Type B pancreatic cell (in vitro differentiated cells): ENCODE measurements around the gene IL16. TPM values are rescaled to one million over a fixed set of nuclear protein-coding genes. Genes with fewer than 3 reads are reported as not detected.
"Not testable (repeated sequence)": the region's sequence is repeated elsewhere in the genome, so short reads cannot be mapped to it uniquely, and the experiment has no call there.

Experiments
- DNase-seq: peaks from one replicate; pipeline ENCODE4 v3.0.0; 2021; ENCODE audit warnings: mixed read lengths; ENCODE audit not compliant: unreplicated experiment; ENCODE audit errors: extremely low spot score
- H3K27ac Mint-ChIP-seq: 2 replicates; pipeline ENCODE4 v1.8.0; 2021; ENCODE audit warnings: mild to moderate bottlenecking, mixed read lengths
- H3K27me3 Mint-ChIP-seq: 2 replicates; pipeline ENCODE4 v1.8.0; 2021; ENCODE audit warnings: mixed read lengths
- H3K36me3 Mint-ChIP-seq: 2 replicates; pipeline ENCODE4 v1.8.0; 2021; ENCODE audit warnings: mixed read lengths
- H3K4me1 Mint-ChIP-seq: one replicate; pipeline ENCODE4 v1.8.0; 2021; ENCODE audit warnings: mixed read lengths; ENCODE audit not compliant: unreplicated experiment
- H3K4me3 Mint-ChIP-seq: 2 replicates; pipeline ENCODE4 v1.8.0; 2021; ENCODE audit warnings: mild to moderate bottlenecking, mixed read lengths
- H3K9me3 Mint-ChIP-seq: 2 replicates; pipeline ENCODE4 v1.8.0; 2021; ENCODE audit warnings: mixed read lengths
- total RNA-seq: library from RNA; stranded (reverse); gene quantifications from 2 replicates; pipeline ENCODE4 v1.2.1, GENCODE V29; 2021; ENCODE audit warnings: low replicate concordance
- TF ChIP-seq, protein P1 (sequence below): fragments of 200-600 bp; sonication (generic); conservative IDR thresholded peaks from 2 replicates; pipeline ENCODE4 v1.5.0; 2021; ENCODE audit warnings: antibody characterized with exemption, mild to moderate bottlenecking

Gene IL16
- total RNA-seq, 1 donor from 2014 or later: 0.14 TPM

DNA sequence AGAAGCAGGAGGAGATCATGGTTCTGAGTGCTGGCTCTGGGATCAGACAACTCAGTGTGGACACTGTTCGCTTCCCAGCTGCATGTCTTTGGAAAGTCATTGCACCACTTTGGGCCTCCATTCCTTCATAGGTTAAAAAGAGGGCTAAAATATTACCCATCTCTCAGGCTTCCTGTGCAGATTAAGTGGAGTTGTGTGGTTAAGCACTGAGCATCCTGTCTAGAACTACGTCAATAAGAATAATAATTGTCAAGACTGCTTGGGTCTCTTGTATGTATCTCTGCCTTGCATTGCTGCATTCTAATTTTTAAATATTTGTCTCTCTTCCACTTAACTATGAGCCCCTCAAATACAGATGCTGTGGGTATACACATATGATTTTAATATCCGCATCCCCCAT is 40.4 kb upstream of the IL16 start:
- Mint-ChIP-seq H3K4me3 (no peak overlapping the region), H3K9me3 (no peaks in the 10 kb centered on the region), H3K27me3 (peaks cover 20% of the 10 kb centered on the region), H3K27ac (no peak overlapping the region), H3K36me3 (no peaks in the 10 kb centered on the region), H3K4me1 (peaks cover 11% of the 10 kb centered on the region)
- TF ChIP-seq, protein P1, sequence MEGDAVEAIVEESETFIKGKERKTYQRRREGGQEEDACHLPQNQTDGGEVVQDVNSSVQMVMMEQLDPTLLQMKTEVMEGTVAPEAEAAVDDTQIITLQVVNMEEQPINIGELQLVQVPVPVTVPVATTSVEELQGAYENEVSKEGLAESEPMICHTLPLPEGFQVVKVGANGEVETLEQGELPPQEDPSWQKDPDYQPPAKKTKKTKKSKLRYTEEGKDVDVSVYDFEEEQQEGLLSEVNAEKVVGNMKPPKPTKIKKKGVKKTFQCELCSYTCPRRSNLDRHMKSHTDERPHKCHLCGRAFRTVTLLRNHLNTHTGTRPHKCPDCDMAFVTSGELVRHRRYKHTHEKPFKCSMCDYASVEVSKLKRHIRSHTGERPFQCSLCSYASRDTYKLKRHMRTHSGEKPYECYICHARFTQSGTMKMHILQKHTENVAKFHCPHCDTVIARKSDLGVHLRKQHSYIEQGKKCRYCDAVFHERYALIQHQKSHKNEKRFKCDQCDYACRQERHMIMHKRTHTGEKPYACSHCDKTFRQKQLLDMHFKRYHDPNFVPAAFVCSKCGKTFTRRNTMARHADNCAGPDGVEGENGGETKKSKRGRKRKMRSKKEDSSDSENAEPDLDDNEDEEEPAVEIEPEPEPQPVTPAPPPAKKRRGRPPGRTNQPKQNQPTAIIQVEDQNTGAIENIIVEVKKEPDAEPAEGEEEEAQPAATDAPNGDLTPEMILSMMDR: no peak
- DNase-seq: no peak

DNA sequence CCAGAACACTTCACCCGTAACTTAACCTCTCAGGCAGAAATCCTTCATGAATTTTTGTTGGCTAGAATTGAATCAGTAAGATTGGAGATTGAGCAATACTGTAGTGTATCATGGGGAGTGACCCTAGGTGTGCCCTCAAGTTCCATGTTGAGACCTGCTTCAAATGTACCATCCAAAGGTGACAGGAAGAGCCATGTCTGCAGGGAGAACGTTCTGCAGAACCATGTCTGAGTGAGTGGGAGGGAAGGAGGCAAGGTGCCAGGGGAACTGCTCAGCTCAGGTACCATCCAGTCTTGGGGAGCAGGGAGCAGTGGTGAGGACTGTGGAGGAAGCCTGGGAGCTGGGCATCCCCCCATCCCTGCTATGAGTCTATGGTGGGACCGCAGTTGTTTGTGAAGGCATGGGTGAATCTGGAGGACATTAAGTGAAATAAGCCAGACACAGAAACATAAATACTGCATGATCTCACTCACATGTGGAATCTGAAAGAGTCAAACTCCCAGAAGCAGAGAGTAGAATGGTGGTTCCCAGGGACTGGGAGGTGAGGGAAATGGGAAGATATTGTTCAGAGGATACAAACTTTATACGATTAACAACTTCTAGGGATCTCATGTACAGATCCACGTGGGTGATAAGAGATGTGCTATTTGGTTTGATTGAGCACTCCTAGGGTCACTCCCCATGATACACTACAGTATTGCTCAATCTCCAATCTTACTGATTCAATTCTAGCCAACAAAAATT is 39.3 kb upstream of the IL16 start:
- TF ChIP-seq, protein P1: no peak
- Mint-ChIP-seq H3K4me1 (peaks cover 11% of the 10 kb centered on the region), H3K4me3 (no peak overlapping the region), H3K27ac (no peak overlapping the region), H3K27me3 (peaks cover 23% of the 10 kb centered on the region), H3K36me3 (no peaks in the 10 kb centered on the region), H3K9me3 (no peaks in the 10 kb centered on the region)
- no peak for DNase-seq

DNA sequence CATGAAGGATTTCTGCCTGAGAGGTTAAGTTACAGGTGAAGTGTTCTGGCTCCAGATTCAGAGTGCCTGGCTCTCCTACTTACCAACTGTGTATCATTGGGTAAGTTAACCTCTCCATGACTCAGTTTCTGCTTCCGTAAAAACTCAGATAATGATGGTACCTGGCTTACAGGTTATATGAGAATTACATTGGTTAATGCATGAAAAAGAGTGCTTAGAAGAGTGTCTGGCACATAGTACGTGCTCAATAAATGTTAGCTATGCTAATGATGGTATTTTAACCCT is 38.8 kb upstream of the IL16 start:
- Mint-ChIP-seq H3K4me1 (peaks cover 11% of the 10 kb centered on the region), H3K27me3 (peaks cover 25% of the 10 kb centered on the region), H3K27ac (no peak overlapping the region), H3K36me3 (no peaks in the 10 kb centered on the region), H3K4me3 (no peak overlapping the region), H3K9me3 (no peaks in the 10 kb centered on the region)
- no peak for DNase-seq
- TF ChIP-seq, protein P1: no peak

DNA sequence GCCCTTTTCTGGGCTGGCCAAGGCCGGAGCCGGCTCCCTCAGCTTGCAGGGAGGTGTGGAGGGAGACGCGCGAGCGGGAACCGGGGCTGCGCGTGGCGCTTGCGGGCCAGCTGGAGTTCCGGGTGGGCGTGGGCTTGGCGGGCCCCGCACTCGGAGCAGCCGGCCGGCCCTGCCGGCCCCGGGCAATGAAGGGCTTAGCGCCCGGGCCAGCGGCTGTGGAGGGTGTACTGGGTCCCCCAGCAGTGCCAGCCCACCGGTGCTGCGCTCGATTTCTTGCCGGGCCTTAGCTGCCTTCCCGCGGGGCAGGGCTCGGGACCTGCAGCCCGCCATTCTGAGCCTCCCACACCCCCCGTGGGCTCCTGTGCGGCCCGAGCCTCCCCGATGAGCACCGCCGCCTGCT is 38.1 kb upstream of the IL16 start:
- H3K4me1 Mint-ChIP-seq, H3K36me3 Mint-ChIP-seq, H3K27ac Mint-ChIP-seq, DNase-seq, H3K4me3 Mint-ChIP-seq, H3K9me3 Mint-ChIP-seq: not testable (repeated sequence)
- peaks cover 23% of the 10 kb centered on the region for H3K27me3 Mint-ChIP-seq

DNA sequence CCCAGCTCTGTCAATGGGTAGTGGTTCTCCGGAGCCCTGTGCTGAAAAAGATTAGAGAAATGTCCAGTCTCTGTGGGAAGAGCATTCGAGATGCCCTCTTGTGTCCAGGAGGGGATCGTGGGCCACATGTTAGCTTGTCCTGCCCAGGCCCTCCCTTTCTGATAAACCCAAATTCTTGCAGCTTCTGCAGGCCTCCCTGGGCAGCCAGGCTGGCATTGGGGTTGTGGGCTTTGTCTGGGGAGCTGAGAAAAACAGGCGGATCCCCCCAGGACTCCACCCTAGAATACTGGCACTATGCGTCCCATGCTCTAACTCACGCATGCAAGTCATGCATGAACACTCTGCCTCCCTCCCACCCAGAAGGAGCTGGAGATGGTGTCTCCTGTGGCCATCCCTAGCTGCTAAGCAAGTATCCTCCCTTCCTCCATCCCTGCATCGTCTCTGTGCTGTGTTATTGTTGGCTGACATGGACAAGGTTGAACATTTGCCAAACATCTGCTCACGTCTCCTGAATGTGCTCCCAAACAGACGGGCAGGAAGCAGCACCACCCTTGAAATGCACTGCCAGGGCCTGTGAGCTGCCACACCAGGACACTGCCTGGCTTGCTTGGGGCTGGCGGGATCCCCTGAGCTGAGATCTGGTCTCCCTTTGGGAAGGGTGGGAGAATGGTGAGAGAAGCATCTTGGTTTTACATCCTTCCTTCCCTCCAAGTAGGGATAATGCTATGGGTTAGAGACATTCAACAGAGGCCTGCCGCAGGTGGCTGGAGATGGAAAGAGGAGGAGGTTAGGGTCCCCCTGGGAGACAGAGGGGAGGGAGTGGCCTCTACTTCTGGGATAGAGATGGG is 36.1 kb upstream of the IL16 start:
- Mint-ChIP-seq H3K27me3 (peaks cover 26% of the 10 kb centered on the region), H3K27ac (no peak overlapping the region), H3K4me3 (no peak overlapping the region), H3K9me3 (no peaks in the 10 kb centered on the region), H3K36me3 (no peaks in the 10 kb centered on the region), H3K4me1 (peaks cover 7% of the 10 kb centered on the region)
- no peak for DNase-seq
- TF ChIP-seq, protein P1: no peak

DNA sequence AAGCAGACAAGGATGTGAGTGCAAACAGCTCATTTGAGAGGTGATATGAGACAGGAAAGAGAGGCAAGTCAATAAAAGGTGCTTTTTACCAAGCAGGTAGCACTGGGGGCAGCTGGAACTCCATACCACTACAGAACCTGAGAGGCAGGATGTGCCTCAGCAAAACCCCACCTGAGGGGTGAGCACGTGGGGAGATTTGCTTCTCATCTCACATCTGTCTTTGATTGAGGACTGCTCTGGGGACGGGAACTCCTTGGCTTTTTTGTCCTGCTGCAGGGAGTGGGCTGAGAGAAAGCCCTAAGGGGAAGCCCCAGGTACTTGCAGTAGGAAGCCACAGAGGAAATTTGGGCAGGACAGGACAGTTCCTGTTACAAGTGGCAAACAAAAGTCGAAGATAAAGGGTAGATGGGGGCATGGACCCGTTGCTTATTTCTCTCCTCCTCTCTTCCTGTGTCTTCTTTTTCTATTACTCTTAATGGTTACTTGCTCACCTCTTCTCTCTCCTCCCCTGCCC is 35.5 kb upstream of the IL16 start:
- Mint-ChIP-seq H3K27ac (no peak overlapping the region), H3K4me3 (no peak overlapping the region), H3K4me1 (peaks cover 7% of the 10 kb centered on the region), H3K9me3 (no peaks in the 10 kb centered on the region), H3K27me3 (peaks cover 23% of the 10 kb centered on the region), H3K36me3 (no peaks in the 10 kb centered on the region)
- no peak for DNase-seq
- TF ChIP-seq, protein P1: no peak
